ENCODE data around the gene STRA6.

STRA6 gene

GRCh38 chr15:74180881-74181602 lies 21.5 kb downstream of the STRA6 start:
- TF ChIP-seq, protein P1, sequence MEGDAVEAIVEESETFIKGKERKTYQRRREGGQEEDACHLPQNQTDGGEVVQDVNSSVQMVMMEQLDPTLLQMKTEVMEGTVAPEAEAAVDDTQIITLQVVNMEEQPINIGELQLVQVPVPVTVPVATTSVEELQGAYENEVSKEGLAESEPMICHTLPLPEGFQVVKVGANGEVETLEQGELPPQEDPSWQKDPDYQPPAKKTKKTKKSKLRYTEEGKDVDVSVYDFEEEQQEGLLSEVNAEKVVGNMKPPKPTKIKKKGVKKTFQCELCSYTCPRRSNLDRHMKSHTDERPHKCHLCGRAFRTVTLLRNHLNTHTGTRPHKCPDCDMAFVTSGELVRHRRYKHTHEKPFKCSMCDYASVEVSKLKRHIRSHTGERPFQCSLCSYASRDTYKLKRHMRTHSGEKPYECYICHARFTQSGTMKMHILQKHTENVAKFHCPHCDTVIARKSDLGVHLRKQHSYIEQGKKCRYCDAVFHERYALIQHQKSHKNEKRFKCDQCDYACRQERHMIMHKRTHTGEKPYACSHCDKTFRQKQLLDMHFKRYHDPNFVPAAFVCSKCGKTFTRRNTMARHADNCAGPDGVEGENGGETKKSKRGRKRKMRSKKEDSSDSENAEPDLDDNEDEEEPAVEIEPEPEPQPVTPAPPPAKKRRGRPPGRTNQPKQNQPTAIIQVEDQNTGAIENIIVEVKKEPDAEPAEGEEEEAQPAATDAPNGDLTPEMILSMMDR (IDR thresholded peaks at IDR 0.05; ENCODE audit: low read length, missing control alignments) = no peak
- no peak overlapping the region for H3K4me3 ChIP-seq (replicated peaks; ENCODE audit: low read depth, low read length)
- DNase-seq (ENCODE audit: low read depth) = no peak

GRCh38 chr15:74179983-74180880 lies 22.4 kb downstream of the STRA6 start:
- no peak overlapping the region for H3K4me3 ChIP-seq (replicated peaks; ENCODE audit: low read depth, low read length)
- DNase-seq (ENCODE audit: low read depth) = peak; percentile 63
- TF ChIP-seq, protein P1 (IDR thresholded peaks at IDR 0.05; ENCODE audit: low read length, missing control alignments) = peak; percentile 16

GRCh38 chr15:74179101-74179841 lies 23.3 kb downstream of the STRA6 start:
- DNase-seq (ENCODE audit: low read depth) = peak; percentile 92
- TF ChIP-seq, protein P1 (IDR thresholded peaks at IDR 0.05; ENCODE audit: low read length, missing control alignments) = no peak
- no peak overlapping the region for H3K4me3 ChIP-seq (replicated peaks; ENCODE audit: low read depth, low read length)

DNA sequence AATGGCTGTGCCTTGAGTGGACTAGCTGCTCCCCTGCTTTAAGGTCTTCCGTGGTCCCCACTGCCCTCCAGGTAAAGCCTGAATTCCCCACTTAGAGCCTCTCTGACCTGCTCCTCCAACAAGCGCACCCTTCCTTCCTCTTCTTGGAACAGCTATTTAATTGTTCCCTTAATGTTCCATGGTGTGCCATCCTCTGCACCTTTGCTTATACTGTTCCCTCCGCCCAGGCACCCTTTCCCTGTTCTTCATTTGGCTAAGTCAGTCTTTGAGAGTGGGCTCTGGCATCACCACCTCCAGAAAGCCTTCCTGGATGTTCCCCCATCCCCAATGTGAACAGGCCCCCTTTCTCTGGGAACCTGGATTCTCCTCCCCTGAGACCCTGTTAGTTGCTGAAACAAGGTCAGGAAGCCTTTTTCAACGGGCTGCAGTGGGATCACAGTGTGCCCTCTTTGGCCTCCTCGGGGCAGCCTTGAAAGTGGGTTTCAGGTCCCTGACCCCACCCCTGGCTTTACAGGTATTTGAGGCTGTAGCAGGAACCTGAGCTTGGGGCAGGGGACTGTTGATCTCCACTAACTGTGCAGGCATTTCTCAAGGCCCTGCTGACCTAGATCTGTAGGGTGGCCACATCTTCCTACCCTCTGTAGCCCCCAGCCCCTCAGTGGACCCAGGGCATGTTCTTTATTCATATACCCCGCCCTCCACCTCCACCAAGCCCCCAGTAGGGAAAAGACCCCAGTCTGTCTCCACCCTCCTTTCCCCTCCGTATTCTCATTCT lies 24.1 kb downstream of the STRA6 start:
- no peak overlapping the region for H3K4me3 ChIP-seq (replicated peaks; ENCODE audit: low read depth, low read length)
- no peak for DNase-seq (ENCODE audit: low read depth)
- TF ChIP-seq, protein P1 (IDR thresholded peaks at IDR 0.05; ENCODE audit: low read length, missing control alignments) = no peak

- TF ChIP-seq, protein P1 (IDR thresholded peaks at IDR 0.05; ENCODE audit: low read length, missing control alignments) = no peak
- H3K4me3 ChIP-seq (replicated peaks; ENCODE audit: low read depth, low read length) = no peak overlapping the region
- DNase-seq (ENCODE audit: low read depth) = no peak
Observed at GRCh38 chr15:74176262-74177214, 26.0 kb downstream of the STRA6 start.

All from fibroblast of pulmonary artery (primary cell).